Brain microvascular endothelial cell (primary cell): ENCODE results near the gene KRTAP24-1.

ENCODE experiments used
- DNase-seq: peaks from one replicate; pipeline ENCODE4 v3.0.0-alpha.2; 2020
- H3K27ac ChIP-seq: fragments of 250-450 bp; sonication (Bioruptor Pico); 2 replicates; pipeline ENCODE4 v1.5.1; 2020; ENCODE audit warnings: mild to moderate bottlenecking, moderate library complexity
- H3K27me3 ChIP-seq: fragments of 250-450 bp; sonication (Bioruptor Pico); replicated peaks from 2 replicates; pipeline ENCODE4 v1.5.1; 2020; ENCODE audit warnings: mild to moderate bottlenecking
- H3K36me3 ChIP-seq: fragments of 250-450 bp; sonication (Bioruptor Pico); replicated peaks from 2 replicates; pipeline ENCODE4 v1.5.1; 2020; ENCODE audit warnings: mild to moderate bottlenecking
- H3K4me3 ChIP-seq: 2 replicates; pipeline ENCODE4 v1.5.1; 2011; ENCODE audit warnings: low read depth, mild to moderate bottlenecking, control low read depth, low read length, moderate library complexity
- CTCF ChIP-seq: IDR thresholded peaks from 2 replicates; pipeline ENCODE4 v1.5.1; 2011; ENCODE audit warnings: low read depth, mild to moderate bottlenecking, moderate library complexity, low read length, control low read depth, inconsistent platforms; ENCODE audit errors: missing control alignments
- in situ Hi-C: cut with HindIII; loops from 2 replicates; pipeline ENCODE4 v1.10.0; 2017; ENCODE audit warnings: low sequenced_read_pairs, low pct_ligation_motif_present

The KRTAP24-1 gene

GRCh38 chr21:30234050-30234449 is 48.7 kb downstream of the KRTAP24-1 start:
- no peak for TF ChIP-seq CTCF
- in situ Hi-C loops: no loop called here
- H3K27ac ChIP-seq: no peak overlapping the region

GRCh38 chr21:30233228-30234020 is 49.3 kb downstream of the KRTAP24-1 start:
- in situ Hi-C loops: no loop called here
- TF ChIP-seq CTCF: no peak
- no peak for DNase-seq

More at GRCh38 chr21:30234050-30234449, 48.7 kb downstream of the KRTAP24-1 start:
- H3K4me3 ChIP-seq: no peak overlapping the region
- DNase-seq: no peak
- H3K27me3 ChIP-seq: no peaks in the 10 kb centered on the region
- no peaks in the 10 kb centered on the region for H3K36me3 ChIP-seq

GRCh38 chr21:30232011-30232410 is 50.7 kb downstream of the KRTAP24-1 start:
- DNase-seq: no peak
- no peak for TF ChIP-seq CTCF
- H3K4me3 ChIP-seq: no peak overlapping the region

More at GRCh38 chr21:30233228-30234020, 49.3 kb downstream of the KRTAP24-1 start:
- H3K36me3 ChIP-seq: no peaks in the 10 kb centered on the region
- no peak overlapping the region for H3K4me3 ChIP-seq
- H3K27me3 ChIP-seq: no peaks in the 10 kb centered on the region
- no peak overlapping the region for H3K27ac ChIP-seq

More at GRCh38 chr21:30232011-30232410, 50.7 kb downstream of the KRTAP24-1 start:
- in situ Hi-C loops: no loop called here
- no peaks in the 10 kb centered on the region for H3K36me3 ChIP-seq
- H3K27ac ChIP-seq: no peak overlapping the region
- no peaks in the 10 kb centered on the region for H3K27me3 ChIP-seq
